ENCODE data around the gene UBAP1.
"Not testable (repeated sequence)": the region's sequence is repeated elsewhere in the genome, so short reads cannot be mapped to it uniquely, and the experiment has no call there.

The UBAP1 gene

GRCh38 chr9:34179213-34180136, 632 bp downstream of the UBAP1 start:
- peak in 1 of 2 experiments; percentile 19 for DNase-seq (ENCODE audit: low read depth in 2 of 2)

DNA sequence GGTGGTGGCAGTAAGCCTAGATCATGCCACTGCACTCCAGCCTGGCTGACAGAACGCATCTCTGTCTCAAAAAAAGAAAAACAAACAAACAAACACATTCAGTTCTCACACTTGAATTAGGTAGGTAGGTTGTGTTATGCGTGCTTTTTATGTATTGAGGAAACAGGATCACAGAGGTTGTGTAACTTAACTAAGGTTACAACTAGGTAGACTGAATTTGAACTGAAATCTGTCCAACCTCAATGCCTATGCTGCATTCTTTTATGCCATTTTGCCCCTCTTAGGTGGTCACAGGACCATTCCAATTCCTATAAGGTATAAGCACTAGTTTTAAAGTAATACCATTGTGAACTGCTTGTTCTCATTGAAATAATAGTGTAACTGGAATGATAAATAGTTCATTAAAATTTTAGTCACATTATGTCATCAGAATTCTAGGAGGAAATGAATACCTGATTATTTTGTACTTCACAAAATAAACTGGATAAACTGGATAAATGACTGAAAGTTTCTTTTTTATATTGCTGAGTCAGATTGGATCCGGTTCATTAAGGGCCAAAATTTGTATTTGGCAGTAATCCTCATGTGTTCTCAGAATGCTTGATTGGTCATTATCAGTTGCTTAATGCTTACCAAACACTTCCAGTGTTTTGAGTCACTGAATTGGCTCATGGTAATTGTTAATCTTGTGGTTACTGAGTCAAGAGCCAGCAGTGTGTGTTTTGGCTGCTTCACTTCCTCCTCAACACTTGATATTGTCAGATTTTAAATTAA, 7.1 kb downstream of the UBAP1 start:
- DNase-seq (ENCODE audit: low read depth in 2 of 2): peak; percentile 86 to 87

- no peak for DNase-seq (ENCODE audit: low read depth in 2 of 2)
These were observed 9.0 kb downstream of the UBAP1 start for GRCh38 chr9:34187891-34188240.

- DNase-seq (ENCODE audit: low read depth in 2 of 2): no peak
These were observed 12.4 kb downstream of the UBAP1 start for GRCh38 chr9:34190996-34191892.

GRCh38 chr9:34195143-34195542, 16.3 kb downstream of the UBAP1 start:
- DNase-seq (ENCODE audit: low read depth in 2 of 2): no peak

- not testable (repeated sequence) for DNase-seq (ENCODE audit: low read depth in 2 of 2)
These were observed 18.4 kb downstream of the UBAP1 start for GRCh38 chr9:34197286-34197685.

GRCh38 chr9:34197756-34198711, 19.2 kb downstream of the UBAP1 start:
- no peak for DNase-seq (ENCODE audit: low read depth in 2 of 2)

DNA sequence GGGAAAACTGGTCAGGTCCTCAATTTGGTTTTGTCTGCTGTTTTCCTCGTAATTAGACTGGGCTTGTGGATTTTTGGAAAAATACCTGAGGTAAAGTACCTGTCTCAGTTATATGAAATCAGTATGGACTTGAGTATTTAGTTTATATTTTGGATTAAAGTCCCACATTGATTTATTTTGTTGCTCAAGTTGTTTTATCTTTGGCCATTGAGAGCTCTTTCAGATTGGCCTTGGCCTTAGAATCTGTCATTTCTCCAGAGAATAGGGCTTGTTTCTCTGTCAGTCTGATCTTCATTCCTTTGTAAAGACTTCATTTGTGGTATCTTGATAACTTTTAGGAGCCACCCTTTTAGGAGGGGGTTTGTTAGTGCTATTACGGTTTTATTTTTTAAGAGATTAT, 21.2 kb downstream of the UBAP1 start:
- no peak for DNase-seq (ENCODE audit: low read depth in 2 of 2)

- DNase-seq (ENCODE audit: low read depth in 2 of 2): no peak
These were observed 24.6 kb downstream of the UBAP1 start for GRCh38 chr9:34203275-34203991.

DNA sequence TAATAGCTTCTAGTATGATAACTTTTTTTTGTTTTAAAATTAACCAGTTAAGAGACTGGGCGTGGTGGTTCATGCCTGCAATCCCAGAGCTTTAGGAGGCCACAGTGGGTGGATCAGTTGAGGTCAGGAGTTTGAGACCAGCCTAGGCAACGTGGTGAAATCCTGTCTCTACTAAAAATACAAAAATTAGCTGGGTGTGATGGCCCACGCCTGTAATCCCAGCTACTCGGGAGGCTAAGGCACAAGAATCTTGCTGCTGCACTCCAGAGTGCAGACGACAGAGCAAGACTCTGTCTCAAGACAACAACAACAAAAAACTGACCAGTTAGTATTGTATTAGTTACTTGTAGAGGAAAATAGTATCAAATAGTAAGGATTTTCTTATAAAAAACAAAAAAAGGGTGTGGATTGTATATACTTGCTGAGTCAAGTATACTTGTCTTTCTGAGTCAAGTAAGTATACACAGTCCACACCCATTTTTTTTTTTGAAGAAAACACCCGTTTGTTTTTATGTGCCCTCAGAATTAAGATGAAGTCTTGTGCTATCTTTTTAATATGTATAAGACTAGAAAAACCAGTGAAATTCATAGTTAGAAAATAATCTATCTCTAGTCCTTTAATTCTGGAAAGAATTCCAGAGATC, 25.3 kb downstream of the UBAP1 start:
- DNase-seq (ENCODE audit: low read depth in 2 of 2): no peak

- no peak for DNase-seq (ENCODE audit: low read depth in 2 of 2)
These were observed 26.3 kb downstream of the UBAP1 start for GRCh38 chr9:34205102-34205501.

- peak in 1 of 2 experiments; percentile 2 for DNase-seq (ENCODE audit: low read depth in 2 of 2)
These were observed 27.7 kb downstream of the UBAP1 start for GRCh38 chr9:34206561-34206960.

GRCh38 chr9:34211395-34211794, 32.6 kb downstream of the UBAP1 start:
- no peak for DNase-seq (ENCODE audit: low read depth in 2 of 2)

GRCh38 chr9:34214354-34215000, 35.6 kb downstream of the UBAP1 start:
- DNase-seq (ENCODE audit: low read depth in 2 of 2): not testable (repeated sequence)

DNA sequence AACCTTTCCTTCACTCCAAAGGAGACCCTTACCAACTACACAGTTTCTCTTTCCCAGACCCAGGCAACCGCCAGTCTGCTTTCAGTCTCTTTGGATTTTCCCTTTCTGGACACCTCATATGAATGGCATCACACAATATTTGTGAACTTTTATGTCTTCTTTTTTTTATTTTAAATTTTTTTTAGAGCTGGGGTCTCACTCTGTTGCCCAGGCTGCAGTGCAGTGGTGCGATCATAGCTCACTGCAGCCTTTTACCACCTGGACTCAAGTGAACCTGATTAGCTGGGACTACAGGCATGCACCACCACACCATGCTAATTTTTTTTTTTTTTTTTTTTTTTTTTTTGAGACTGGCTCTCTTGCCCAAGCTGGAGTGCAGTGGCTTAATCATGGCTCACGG, 37.5 kb downstream of the UBAP1 start:
- no peak for DNase-seq (ENCODE audit: low read depth in 2 of 2)

- not testable (repeated sequence) for DNase-seq (ENCODE audit: low read depth in 2 of 2)
These were observed 38.2 kb downstream of the UBAP1 start for GRCh38 chr9:34217015-34217414.

- DNase-seq (ENCODE audit: low read depth in 2 of 2): peak; percentile 5 to 19
These were observed 39.6 kb downstream of the UBAP1 start for GRCh38 chr9:34218446-34218845.

- DNase-seq (ENCODE audit: low read depth in 2 of 2): no peak
These were observed 40.6 kb downstream of the UBAP1 start for GRCh38 chr9:34219421-34219820.

- no peak for DNase-seq (ENCODE audit: low read depth in 2 of 2)
These were observed 41.4 kb downstream of the UBAP1 start for GRCh38 chr9:34220218-34220617.

Measured in fibroblast of skin of left biceps (primary cell).